Activated T-cell treated with anti-CD3 and anti-CD28 coated beads, Interleukin-2, amount 50 U/mL, for 48 hours (primary cell): ENCODE measurements around the gene KIFC1.

Experiments used
- DNase-seq, 2 experiments: peaks; one replicate each; pipeline ENCODE4 v3.0.0-alpha.2; 2020

KIFC1 gene

GRCh38 chr6:33445119-33445603, 53.5 kb downstream of the KIFC1 start:
- DNase-seq = no peak

GRCh38 chr6:33446356-33446755, 54.7 kb downstream of the KIFC1 start:
- DNase-seq = no peak

- no peak for DNase-seq
These were observed 58.8 kb downstream of the KIFC1 start for GRCh38 chr6:33450434-33450833.

GRCh38 chr6:33451606-33452005, 60.0 kb downstream of the KIFC1 start:
- no peak for DNase-seq

GRCh38 chr6:33452496-33452895, 60.9 kb downstream of the KIFC1 start:
- DNase-seq = no peak

- no peak for DNase-seq
These were observed 61.9 kb downstream of the KIFC1 start for GRCh38 chr6:33453393-33454008.

GRCh38 chr6:33454009-33454946, 62.7 kb downstream of the KIFC1 start, which contains the start of gene ZBTB9:
TSS of gene ZBTB9 (plus strand) at chr6:33454576. CDS start at chr6:33455101, 525 bp downstream.
- DNase-seq = peak; percentile 95 to 96

- DNase-seq = no peak
These were observed 63.4 kb downstream of the KIFC1 start for GRCh38 chr6:33455051-33455450.

- no peak for DNase-seq
These were observed 64.5 kb downstream of the KIFC1 start for GRCh38 chr6:33456156-33456555.

- no peak for DNase-seq
These were observed 67.1 kb downstream of the KIFC1 start for GRCh38 chr6:33458676-33459075.

GRCh38 chr6:33459226-33459625, 67.6 kb downstream of the KIFC1 start:
- DNase-seq = no peak
